ENCODE data around the gene CMTM4. TPM values are rescaled to one million over a fixed set of nuclear protein-coding genes. Genes with fewer than 3 reads are reported as not detected.

Gene CMTM4
- total and polyA plus RNA-seq, 2 of the 8 experiments (the other 6 are each of a cell fraction or from before 2014, with no cell fraction given): 35.3 to 51.7 TPM

- Histone ChIP-seq H3K56ac (replicated peaks; ENCODE audit: insufficient read length, low read depth, low read length) (peak overlapping the region; percentile 82), H3K9ac (replicated peaks in 1 of 4; ENCODE audit: extremely low read depth in 1 of 4, low read depth in 3 of 4, low read length in 3 of 4) (peak overlapping the region; percentile 52 to 97 (median 80)), H2BK120ac (replicated peaks; ENCODE audit: low read depth, low read length) (no peak overlapping the region), H4K91ac (replicated peaks; ENCODE audit: insufficient read length, low read length) (no peak overlapping the region), H4K20me1 (replicated peaks in 1 of 2; ENCODE audit: control insufficient read depth in 1 of 2, insufficient read depth in 2 of 2, low read length in 2 of 2) (peaks cover 0 to 7% of the 10 kb centered on the region in 2 experiments), H3K14ac (ENCODE audit: insufficient read length) (no peak overlapping the region), H2BK15ac (ENCODE audit: low read length) (no peak overlapping the region), H3K23ac (ENCODE audit: insufficient read length) (no peak overlapping the region), H3K23me2 (ENCODE audit: low read depth, low read length) (peaks cover 12% of the 10 kb centered on the region; the same call in 1 of the 2 replicates), H3K18ac (ENCODE audit: extremely low read depth, low read length) (peak overlapping the region; percentile 83; the same call in 1 of the 2 replicates), H3K79me2 (ENCODE audit: control insufficient read depth in 1 of 2, insufficient read depth in 2 of 2, low read length in 2 of 2) (peaks cover 0 to 29% of the 10 kb centered on the region in 2 experiments; a peak in 2 of 4 replicates), H3K4me3 (ENCODE audit: extremely low read depth in 1 of 4, insufficient read depth in 2 of 4, low read depth in 3 of 4, low read length in 4 of 4) (peak overlapping the region; percentile 61 to 83 (median 73)), H2BK20ac (ENCODE audit: low read length) (no peak overlapping the region), H3K4me1 (replicated peaks in 1 of 4; ENCODE audit: control insufficient read depth in 3 of 4, insufficient read depth in 4 of 4, low read length in 3 of 4) (peaks cover 5 to 17% (median 9%) of the 10 kb centered on the region in 4 experiments), H3K4ac (replicated peaks; ENCODE audit: insufficient read length, low read depth, low read length) (no peak overlapping the region), H3K4me2 (ENCODE audit: insufficient read depth in 1 of 2, low read depth in 2 of 2, low read length in 2 of 2) (peak overlapping the region; percentile 84 to 95), H2BK12ac (ENCODE audit: low read depth, low read length) (no peak overlapping the region), H3K27me3 (replicated peaks in 1 of 4; ENCODE audit: control insufficient read depth in 3 of 4, extremely low read depth in 1 of 4, insufficient read depth in 3 of 4, low read length in 3 of 4) (peaks cover 0 to 1% (median 0%) of the 10 kb centered on the region in 4 experiments; a peak in 1 of 7 replicates), H4K5ac (ENCODE audit: insufficient read length, low read depth, low read length) (peak overlapping the region; percentile 66), H2AFZ (ENCODE audit: low read length) (no peak overlapping the region), H3K9me3 (ENCODE audit: insufficient read depth in 2 of 2, low read depth in 1 of 2, low read length in 1 of 2) (no peaks in the 10 kb centered on the region), H3K27ac (ENCODE audit: low read depth, low read length) (peak overlapping the region; percentile 62; the same call in 1 of the 2 replicates), H2BK5ac (ENCODE audit: low read depth, low read length) (0 out of 2 replicates have a peak overlapping the region, but pooled peaks have one; percentile 6), H4K8ac (ENCODE audit: extremely low read depth, insufficient read depth, low read length) (peak overlapping the region; percentile 97), H3K79me1 (ENCODE audit: low read depth, low read length) (peaks cover 9% of the 10 kb centered on the region), H3K36me3 (ENCODE audit: control insufficient read depth in 2 of 4, insufficient read depth in 4 of 4, low read length in 3 of 4) (no peaks in the 10 kb centered on the region), H2AK5ac (ENCODE audit: low read depth, low read length) (0 out of 2 replicates have a peak overlapping the region, but pooled peaks have one; percentile 4)
- DNase-seq (ENCODE audit: low read depth in 1 of 2, low spot score in 2 of 2) (peak in 1 of 2 experiments; percentile 79), FAIRE-seq (no peak)
- CTCF ChIA-PET (ENCODE audit: partially characterized antibody): interaction anchor here (0.9 to 2.4 kb wide), 10 partner anchors 17 to 88 kb away, joined by 3 to 7 read pairs (median 6); no protein-coding TSS in a partner anchor
- 3% methylated on average over 32 of the region's 91 CpGs; no CpG with 5 or more reads in 1 of the 2 experiments for WGBS, 2 experiments (ENCODE audit: extremely low coverage in 1 of 2, insufficient coverage in 1 of 2, insufficient read length in 1 of 2, insufficient replicate concordance in 2 of 2, low coverage in 1 of 2, low lambda C conversion rate in 2 of 2, missing lambda C conversion rate in 1 of 2)
- POLR2A ChIA-PET (ENCODE audit: partially characterized antibody): interaction anchor here (0.6 to 3.2 kb wide), 7 partner anchors 12 to 88 kb away, joined by 3 to 11 read pairs (median 5); no protein-coding TSS in a partner anchor
- TF ChIP-seq MAX (IDR thresholded peaks at IDR 0.05): peak; percentile 53
- TF ChIP-seq TAF7 (optimal IDR thresholded peaks at IDR 0.05; ENCODE audit: borderline replicate concordance, low read depth, low read length): peak; percentile 33
Observed at GRCh38 chr16:66695935-66696668, 441 bp downstream of the CMTM4 start.

All from H1 (cell line).